Activated CD8-positive, alpha-beta memory T cell treated with anti-CD3 and anti-CD28 coated beads for 4 hours (primary cell): ENCODE data around the gene CTSA.
"Not testable (repeated sequence)": the region's sequence is repeated elsewhere in the genome, so short reads cannot be mapped to it uniquely, and the experiment has no call there.

ENCODE experiments used
- DNase-seq, 2 donors: peaks; one replicate each; pipeline ENCODE4 v3.0.0-alpha.2; 2020; ENCODE audit warnings: low read depth in 2 of 2

CTSA gene

GRCh38 chr20:45894797-45895196 is 3.7 kb downstream of the CTSA start:
- DNase-seq: no peak

- DNase-seq: no peak
Observed at GRCh38 chr20:45896641-45897161, 5.6 kb downstream of the CTSA start.

GRCh38 chr20:45897289-45897688 is 6.2 kb downstream of the CTSA start:
- no peak for DNase-seq

- no peak for DNase-seq
Observed at GRCh38 chr20:45897692-45898091, 6.6 kb downstream of the CTSA start.

- no peak for DNase-seq
Observed at GRCh38 chr20:45898285-45898684, 7.2 kb downstream of the CTSA start.

GRCh38 chr20:45899046-45899835 is 8.1 kb downstream of the CTSA start:
- DNase-seq: no peak

- DNase-seq: not testable (repeated sequence)
Observed at GRCh38 chr20:45901332-45901731, 10.2 kb downstream of the CTSA start.

GRCh38 chr20:45902199-45902701 is 11.1 kb downstream of the CTSA start:
- DNase-seq: no peak

GRCh38 chr20:45904583-45905504 is 13.7 kb downstream of the CTSA start:
- no peak for DNase-seq

GRCh38 chr20:45905505-45906079 is 14.5 kb downstream of the CTSA start:
- no peak for DNase-seq

- DNase-seq: no peak
Observed at GRCh38 chr20:45907219-45907948, 16.2 kb downstream of the CTSA start.

- DNase-seq: no peak
Observed at GRCh38 chr20:45908084-45908483, 16.9 kb downstream of the CTSA start.

GRCh38 chr20:45909336-45909808 is 18.2 kb downstream of the CTSA start:
- no peak for DNase-seq

- no peak for DNase-seq
Observed at GRCh38 chr20:45909817-45910669, 18.9 kb downstream of the CTSA start.

- DNase-seq: peak; percentile 86 to 89
Observed at GRCh38 chr20:45910670-45911485, 19.7 kb downstream of the CTSA start.

GRCh38 chr20:45911486-45912343 is 20.6 kb downstream of the CTSA start, which contains the start of gene PLTP:
Gene PLTP (minus strand): TSS chr20:45912155. CDS start chr20:45911452, 703 bp downstream.
- no peak for DNase-seq

GRCh38 chr20:45912344-45912682 is 21.2 kb downstream of the CTSA start:
- DNase-seq: no peak

GRCh38 chr20:45913116-45913515 is 22.0 kb downstream of the CTSA start:
- no peak for DNase-seq
